IMR-90 (cell line): ENCODE data around the gene APOH. TPM values are rescaled to one million over a fixed set of nuclear protein-coding genes. Genes with fewer than 3 reads are reported as not detected.

ENCODE experiments used
- ATAC-seq: fragments of 200-7000 bp; cut with Tn5 transposase; 2 replicates; pipeline ENCODE4 v1.9.1; 2020; ENCODE audit warnings: low read depth, mild to moderate bottlenecking, moderate library complexity
- BruUV-seq: library from RNA; stranded (reverse); fragments of 400-500 nt; replicated peaks from 2 replicates; lab custom pipeline; 2021; lab: Mats Ljungman, UMichigan
- CTCF ChIA-PET: fragments of 300-600 bp; formaldehyde crosslinking; extraction: SDS; loops from one replicate; lab custom pipeline; 2021; ENCODE audit warnings: antibody characterized with exemption; lab: Yijun Ruan, JAX
- POLR2A ChIA-PET: fragments of 300-600 bp; sonication (Branson Sonifier 250); formaldehyde crosslinking; loops from one replicate; lab custom pipeline; 2022; ENCODE audit warnings: antibody characterized with exemption; ENCODE audit not compliant: unreplicated experiment; lab: Charles Lee
- DNase-seq: peaks from one replicate; pipeline ENCODE4 v3.0.0; 2013
- H2AFZ ChIP-seq: replicated peaks from 2 replicates; pipeline ENCODE3; 2013; ENCODE audit warnings: low read length, mild to moderate bottlenecking; ENCODE audit not compliant: poor library complexity
- H2AK5ac ChIP-seq: 2 replicates; pipeline ENCODE4 v1.6.1; 2013; ENCODE audit warnings: low read depth, low read length, inconsistent platforms
- H2AK9ac ChIP-seq: replicated peaks from 2 replicates; pipeline ENCODE3; 2013; ENCODE audit warnings: mild to moderate bottlenecking, low read depth, low read length, moderate library complexity; ENCODE audit not compliant: poor library complexity
- H2BK120ac ChIP-seq: 2 replicates; pipeline ENCODE4 v1.6.1; 2013; ENCODE audit warnings: low read depth, low read length, inconsistent platforms
- H2BK15ac ChIP-seq: 3 replicates; pipeline ENCODE4 v1.6.1; 2013; ENCODE audit warnings: low read depth, low read length, inconsistent platforms
- H2BK20ac ChIP-seq: 2 replicates; pipeline ENCODE4 v1.6.1; 2013; ENCODE audit warnings: low read depth, mild to moderate bottlenecking, inconsistent platforms, low read length, moderate library complexity
- H2BK5ac ChIP-seq: 2 replicates; pipeline ENCODE4 v1.6.1; 2013; ENCODE audit warnings: mild to moderate bottlenecking, low read depth, low read length, inconsistent platforms; ENCODE audit not compliant: poor library complexity, severe bottlenecking
- H3K14ac ChIP-seq: replicated peaks from 2 replicates; pipeline ENCODE4 v1.6.1; 2013; ENCODE audit warnings: low read depth, low read length, inconsistent platforms
- H3K18ac ChIP-seq: 2 replicates; pipeline ENCODE4 v1.6.1; 2013; ENCODE audit warnings: low read depth, low read length, control low read depth
- H3K23ac ChIP-seq: 2 replicates; pipeline ENCODE4 v1.6.1; 2013; ENCODE audit warnings: low read depth, low read length, inconsistent platforms
- H3K27ac ChIP-seq: 2 replicates; pipeline ENCODE4 v1.5.1; 2013; ENCODE audit warnings: mild to moderate bottlenecking, control low read depth, low read length; ENCODE audit not compliant: insufficient read depth
- H3K27me3 ChIP-seq: 2 replicates; pipeline ENCODE4 v1.6.1; 2013; ENCODE audit warnings: low read length; ENCODE audit not compliant: control insufficient read depth, insufficient read depth
- H3K36me3 ChIP-seq: 2 replicates; pipeline ENCODE4 v1.6.1; 2013; ENCODE audit warnings: low read length, mixed read lengths; ENCODE audit not compliant: control insufficient read depth, insufficient read depth
- H3K4ac ChIP-seq: 2 replicates; pipeline ENCODE4 v1.6.1; 2013; ENCODE audit warnings: low read depth, low read length, inconsistent platforms
- H3K4me1 ChIP-seq: 2 replicates; pipeline ENCODE4 v1.6.1; 2013; ENCODE audit warnings: low read length, mixed read lengths; ENCODE audit not compliant: control insufficient read depth, insufficient read depth
- H3K4me2 ChIP-seq: 2 replicates; pipeline ENCODE4 v1.6.1; 2013; ENCODE audit warnings: low read depth, mild to moderate bottlenecking, control low read depth, low read length, moderate library complexity
- H3K4me3 ChIP-seq: 2 replicates; pipeline ENCODE4 v1.5.1; 2013; ENCODE audit warnings: low read depth, mild to moderate bottlenecking, control low read depth, low read length, moderate library complexity; ENCODE audit not compliant: insufficient read depth
- H3K56ac ChIP-seq: 2 replicates; pipeline ENCODE4 v1.6.1; 2013; ENCODE audit warnings: low read length, inconsistent platforms; ENCODE audit not compliant: insufficient read depth; ENCODE audit errors: extremely low read depth
- H3K79me1 ChIP-seq, 2 experiments: 2 replicates each; pipeline ENCODE4 v1.6.1; 2013; ENCODE audit warnings: low read length in 2 of 2, inconsistent platforms in 1 of 2, low read depth in 1 of 2
- H3K9ac ChIP-seq: 2 replicates; pipeline ENCODE4 v1.6.1; 2013; ENCODE audit warnings: low read depth, low read length, control low read depth
- H3K9me1 ChIP-seq: 2 replicates; pipeline ENCODE4 v1.6.1; 2013; ENCODE audit warnings: low read length, inconsistent platforms; ENCODE audit not compliant: insufficient read depth
- H3K9me3 ChIP-seq: 2 replicates; pipeline ENCODE4 v1.6.1; 2013; ENCODE audit warnings: low read length; ENCODE audit not compliant: control insufficient read depth, insufficient read depth
- H4K20me1 ChIP-seq: 2 replicates; pipeline ENCODE4 v1.6.1; 2013; ENCODE audit warnings: low read length, inconsistent platforms; ENCODE audit not compliant: insufficient read depth
- H4K5ac ChIP-seq: 2 replicates; pipeline ENCODE4 v1.6.1; 2013; ENCODE audit warnings: mild to moderate bottlenecking, low read depth, low read length, control low read depth
- H4K8ac ChIP-seq, 2 experiments: 2 replicates each; pipeline ENCODE4 v1.6.1; 2013; ENCODE audit warnings: low read depth in 2 of 2, low read length in 2 of 2, control low read depth in 1 of 2, inconsistent platforms in 1 of 2
- H4K91ac ChIP-seq: 2 replicates; pipeline ENCODE4 v1.6.1; 2013; ENCODE audit warnings: low read depth, low read length, inconsistent platforms; ENCODE audit not compliant: insufficient read depth
- BHLHE40 ChIP-seq: fragments of 150-350 bp; IDR thresholded peaks from 2 replicates; pipeline ENCODE4 v1.6.1; 2016; ENCODE audit warnings: mild to moderate bottlenecking, low read depth, low read length
- CEBPB ChIP-seq: IDR thresholded peaks from 2 replicates; pipeline ENCODE4 v1.6.1; 2012; ENCODE audit warnings: low read depth, low read length, improper control_type of control experiment
- CHD1 ChIP-seq: IDR thresholded peaks from 2 replicates; pipeline ENCODE4 v1.6.1; 2012; ENCODE audit warnings: low read depth, low read length, improper control_type of control experiment
- CTCF ChIP-seq: conservative IDR thresholded peaks from 2 replicates; pipeline ENCODE4 v1.5.1; 2012; ENCODE audit warnings: mild to moderate bottlenecking, low read depth, low read length, improper control_type of control experiment
- FOS ChIP-seq: fragments of 150-350 bp; IDR thresholded peaks from 2 replicates; pipeline ENCODE4 v1.6.1; 2016; ENCODE audit warnings: low read depth, low read length
- MAFK ChIP-seq: IDR thresholded peaks from 2 replicates; pipeline ENCODE4 v1.6.1; 2012; ENCODE audit warnings: low read depth, low read length, improper control_type of control experiment
- MAZ ChIP-seq: IDR thresholded peaks from 2 replicates; pipeline ENCODE4 v1.6.1; 2012; ENCODE audit warnings: low read depth, mild to moderate bottlenecking, low read length, improper control_type of control experiment, moderate library complexity, borderline replicate concordance
- MXI1 ChIP-seq: IDR thresholded peaks from 2 replicates; pipeline ENCODE4 v1.6.1; 2012; ENCODE audit warnings: low read depth, mild to moderate bottlenecking, low read length, moderate library complexity, borderline replicate concordance
- NFE2L2 ChIP-seq: fragments of 150-350 bp; IDR thresholded peaks from 2 replicates; pipeline ENCODE4 v1.6.1; 2016; ENCODE audit warnings: low read depth, mild to moderate bottlenecking, low read length
- POLR2A ChIP-seq: IDR thresholded peaks from 2 replicates; pipeline ENCODE4 v1.6.1; 2012; ENCODE audit warnings: mild to moderate bottlenecking, low read depth, low read length
- RAD21 ChIP-seq: IDR thresholded peaks from 2 replicates; pipeline ENCODE4 v1.6.1; 2012; ENCODE audit warnings: low read length, improper control_type of control experiment
- RCOR1 ChIP-seq: IDR thresholded peaks from 2 replicates; pipeline ENCODE4 v1.6.1; 2012; ENCODE audit warnings: mild to moderate bottlenecking, low read length, improper control_type of control experiment; ENCODE audit not compliant: insufficient replicate concordance
- RFX5 ChIP-seq: IDR thresholded peaks from 2 replicates; pipeline ENCODE4 v1.8.0; 2012; ENCODE audit warnings: low read depth, mild to moderate bottlenecking, low read length, moderate library complexity
- SMC3 ChIP-seq: fragments of 150-350 bp; IDR thresholded peaks from 2 replicates; pipeline ENCODE4 v1.6.1; 2016; ENCODE audit warnings: low read depth, mild to moderate bottlenecking, antibody characterized with exemption, low read length, moderate library complexity
- USF2 ChIP-seq: fragments of 150-350 bp; IDR thresholded peaks from 2 replicates; pipeline ENCODE4 v1.6.1; 2017; ENCODE audit warnings: mild to moderate bottlenecking, antibody characterized with exemption, low read length, low read depth
- WGBS, 2 experiments: methylation state at CpG; one replicate each; pipeline versions ENCODE4 v1.1.5 to v1.1.7; 2013; ENCODE audit warnings: missing lambda C conversion rate in 2 of 2; ENCODE audit not compliant: insufficient read length in 1 of 2; ENCODE audit errors: extremely low coverage in 2 of 2; 5-methylcytosine and 5-hydroxymethylcytosine counted together
- dilution Hi-C: fragments of 300-500 bp; cut with HindIII; formaldehyde crosslinking; loops from one replicate; pipeline ENCODE4 v1.14.3; 2018; ENCODE audit warnings: low sequenced_read_pairs; ENCODE audit not compliant: unreplicated experiment
- in situ Hi-C: fragments of 300-500 bp; cut with MboI; formaldehyde crosslinking; loops from 3 replicates; pipeline ENCODE4 v1.14.3; 2019; ENCODE audit warnings: low sequenced_read_pairs, inconsistent platforms, mixed read lengths
- intact Hi-C: fragments of 100-400 bp; cut with micrococcal nuclease; formaldehyde crosslinking; loops from 2 replicates; pipeline ENCODE4 v1.10.0; 2022
- polyA plus RNA-seq, 3 experiments: library from polyadenylated mRNA; depleted of rRNA; stranded (reverse); fragments of >200 nt; gene quantifications; 2 replicates each; pipeline ENCODE4 v1.2.3, GENCODE V29; 2012; ENCODE audit warnings: low replicate concordance in 1 of 3
- total RNA-seq: library from RNA; depleted of rRNA; stranded (reverse); fragments of >200 nt; gene quantifications from 2 replicates; pipeline ENCODE4 v1.2.3, GENCODE V29; 2012
- TF ChIP-seq, protein P1 (sequence below): fragments of 150-350 bp; IDR thresholded peaks from 2 replicates; pipeline ENCODE4 v1.6.1; 2016; ENCODE audit warnings: low read depth, mild to moderate bottlenecking, low read length, moderate library complexity, borderline replicate concordance

The APOH gene
- total and polyA plus RNA-seq, 2 of the 4 experiments (the other 2 are of a cell fraction) = not detected

GRCh38 chr17:66248285-66248684 lies 19.1 kb upstream of the APOH start:
- no peak overlapping the region for H4K5ac ChIP-seq
- H2AFZ ChIP-seq = no peak overlapping the region
- H3K9me1 ChIP-seq = peaks cover 3% of the 10 kb centered on the region; the same call in 1 of the 2 replicates
- H4K20me1 ChIP-seq = no peaks in the 10 kb centered on the region
- TF ChIP-seq NFE2L2 (no peak), FOS (no peak), SMC3 (no peak), CHD1 (no peak), RCOR1 (no peak), BHLHE40 (no peak), POLR2A (no peak), CTCF (no peak), CEBPB (no peak), USF2 (no peak), RFX5 (no peak), MXI1 (no peak), MAZ (no peak), MAFK (no peak), RAD21 (no peak)
- TF ChIP-seq, protein P1, sequence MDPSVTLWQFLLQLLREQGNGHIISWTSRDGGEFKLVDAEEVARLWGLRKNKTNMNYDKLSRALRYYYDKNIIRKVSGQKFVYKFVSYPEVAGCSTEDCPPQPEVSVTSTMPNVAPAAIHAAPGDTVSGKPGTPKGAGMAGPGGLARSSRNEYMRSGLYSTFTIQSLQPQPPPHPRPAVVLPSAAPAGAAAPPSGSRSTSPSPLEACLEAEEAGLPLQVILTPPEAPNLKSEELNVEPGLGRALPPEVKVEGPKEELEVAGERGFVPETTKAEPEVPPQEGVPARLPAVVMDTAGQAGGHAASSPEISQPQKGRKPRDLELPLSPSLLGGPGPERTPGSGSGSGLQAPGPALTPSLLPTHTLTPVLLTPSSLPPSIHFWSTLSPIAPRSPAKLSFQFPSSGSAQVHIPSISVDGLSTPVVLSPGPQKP = no peak
- H2BK120ac ChIP-seq = no peak overlapping the region
- ATAC-seq = no peak
- in situ Hi-C loops = no loop called here
- CTCF ChIA-PET = interaction anchor here (0.6 kb wide), 1 partner anchor 112 kb away, joined by 3 read pairs; no protein-coding TSS in a partner anchor
- intact Hi-C loops = no loop called here
- no peak overlapping the region for H3K4me2 ChIP-seq
- H3K9ac ChIP-seq = no peak overlapping the region
- H2BK15ac ChIP-seq = no peak overlapping the region
- no peak overlapping the region for H4K91ac ChIP-seq
- BruUV-seq = no TSS peak
- H4K8ac ChIP-seq = no peak overlapping the region
- DNase-seq = no peak
- H3K27me3 ChIP-seq = no peaks in the 10 kb centered on the region
- no peak overlapping the region for H2AK9ac ChIP-seq
- no peaks in the 10 kb centered on the region for H3K9me3 ChIP-seq
- no peaks in the 10 kb centered on the region for H3K79me1 ChIP-seq
- H3K4me3 ChIP-seq = no peak overlapping the region
- POLR2A ChIA-PET = no interaction called here
- dilution Hi-C loops = no loop called here
- no peak overlapping the region for H3K23ac ChIP-seq
- 90% methylated on average over 2 of the region's 5 CpGs; no CpG with 5 or more reads in 1 of the 2 experiments for WGBS, 2 experiments
- H3K14ac ChIP-seq = no peak overlapping the region
- no peak overlapping the region for H2BK5ac ChIP-seq
- no peak overlapping the region for H3K4ac ChIP-seq
- H3K36me3 ChIP-seq = no peaks in the 10 kb centered on the region
- no peaks in the 10 kb centered on the region for H3K4me1 ChIP-seq
- no peak overlapping the region for H2AK5ac ChIP-seq
- H3K56ac ChIP-seq = no peak overlapping the region
- H3K27ac ChIP-seq = no peak overlapping the region
- no peak overlapping the region for H3K18ac ChIP-seq
- no peak overlapping the region for H2BK20ac ChIP-seq
